WTC11 (cell line): ENCODE results near the gene SRPX2. TPM values are rescaled to one million over a fixed set of nuclear protein-coding genes. Genes with fewer than 3 reads are reported as not detected.

Experiments used
- ATAC-seq: fragments of 200-7000 bp; cut with Tn5 transposase; 2 replicates; pipeline ENCODE4 v1.10.0; 2021; ENCODE audit warnings: mild to moderate bottlenecking, moderate library complexity
- CTCF ChIA-PET: fragments of 300-600 bp; sonication (Branson Sonifier 250); formaldehyde crosslinking; loops from one replicate; lab custom pipeline; 2021; ENCODE audit warnings: antibody characterized with exemption; lab: Charles Lee
- POLR2A ChIA-PET: fragments of 350-600 bp; sonication (Branson Sonifier 250); formaldehyde crosslinking; loops from one replicate; lab custom pipeline; 2021; ENCODE audit warnings: antibody characterized with exemption; lab: Charles Lee
- DNase-seq: peaks from one replicate; pipeline ENCODE4 v3.0.0; 2021; ENCODE audit warnings: low spot score
- H3K27ac Mint-ChIP-seq: 2 replicates; pipeline ENCODE4 v1.8.0; 2021; ENCODE audit warnings: mixed read lengths
- H3K27me3 Mint-ChIP-seq: 2 replicates; pipeline ENCODE4 v1.8.0; 2021; ENCODE audit warnings: low read depth, mild to moderate bottlenecking, moderate library complexity, mixed read lengths
- H3K36me3 Mint-ChIP-seq: 2 replicates; pipeline ENCODE4 v1.8.0; 2021; ENCODE audit warnings: mixed read lengths
- H3K4me1 Mint-ChIP-seq: 2 replicates; pipeline ENCODE4 v1.8.0; 2022; ENCODE audit warnings: mixed read lengths
- H3K4me3 Mint-ChIP-seq: 2 replicates; pipeline ENCODE4 v1.8.0; 2021; ENCODE audit warnings: mild to moderate bottlenecking, moderate library complexity, mixed read lengths
- H3K9me3 Mint-ChIP-seq: 2 replicates; pipeline ENCODE4 v1.8.0; 2021; ENCODE audit warnings: mixed read lengths
- ATF1 ChIP-seq: sonication (generic); formaldehyde crosslinking; IDR thresholded peaks from 2 replicates; pipeline ENCODE4 v1.8.1; 2023; ENCODE audit warnings: mild to moderate bottlenecking, moderate library complexity, missing genetic modification reagents
- CDX4 ChIP-seq: fragments of 250-450 bp; sonication (Bioruptor Pico); IDR thresholded peaks from 2 replicates; pipeline ENCODE4 v1.9.0; 2021; ENCODE audit warnings: moderate library complexity, mild to moderate bottlenecking, inconsistent platforms, borderline replicate concordance
- CREM ChIP-seq: sonication (generic); formaldehyde crosslinking; IDR thresholded peaks from 2 replicates; pipeline ENCODE4 v1.8.1; 2022; ENCODE audit warnings: mild to moderate bottlenecking, missing genetic modification reagents, moderate library complexity
- E2F4 ChIP-seq: sonication (generic); formaldehyde crosslinking; IDR thresholded peaks from 2 replicates; pipeline ENCODE4 v1.8.1; 2022; ENCODE audit warnings: low read depth, mild to moderate bottlenecking, moderate library complexity, missing genetic modification reagents, borderline replicate concordance
- ELF4 ChIP-seq: sonication (generic); formaldehyde crosslinking; IDR thresholded peaks from 2 replicates; pipeline ENCODE4 v1.8.1; 2022; ENCODE audit warnings: low read depth, mild to moderate bottlenecking, moderate library complexity, missing genetic modification reagents
- ETV6 ChIP-seq: sonication (generic); formaldehyde crosslinking; IDR thresholded peaks from 2 replicates; pipeline ENCODE4 v1.8.1; 2022; ENCODE audit warnings: mild to moderate bottlenecking, missing genetic modification reagents
- HMGA2 ChIP-seq: fragments of 250-450 bp; sonication (Bioruptor Pico); IDR thresholded peaks from 2 replicates; pipeline ENCODE4 v1.4.0; 2021; ENCODE audit warnings: mild to moderate bottlenecking, moderate library complexity
- MAX ChIP-seq: sonication (generic); formaldehyde crosslinking; IDR thresholded peaks from 2 replicates; pipeline ENCODE4 v1.8.0; 2022; ENCODE audit warnings: mild to moderate bottlenecking, missing genetic modification reagents
- NFE2L1 ChIP-seq: sonication (generic); formaldehyde crosslinking; IDR thresholded peaks from 2 replicates; pipeline ENCODE4 v1.8.1; 2023; ENCODE audit warnings: missing genetic modification reagents
- NFYB ChIP-seq: sonication (generic); formaldehyde crosslinking; conservative IDR thresholded peaks from 2 replicates; pipeline ENCODE4 v1.8.0; 2022; ENCODE audit warnings: low read depth, missing genetic modification reagents
- NR2C2 ChIP-seq: sonication (generic); formaldehyde crosslinking; IDR thresholded peaks from 2 replicates; pipeline ENCODE4 v1.8.0; 2022; ENCODE audit warnings: mild to moderate bottlenecking, missing genetic modification reagents
- OVOL2 ChIP-seq: fragments of 250-450 bp; sonication (Bioruptor Pico); IDR thresholded peaks from 2 replicates; pipeline ENCODE4 v1.9.0; 2021; ENCODE audit warnings: mild to moderate bottlenecking, borderline replicate concordance
- SMAD3 ChIP-seq: sonication (generic); formaldehyde crosslinking; IDR thresholded peaks from 2 replicates; pipeline ENCODE4 v1.8.0; 2022; ENCODE audit warnings: missing genetic modification reagents, mild to moderate bottlenecking, borderline replicate concordance
- ZBTB43 ChIP-seq: sonication (generic); formaldehyde crosslinking; IDR thresholded peaks from 2 replicates; pipeline ENCODE4 v1.8.1; 2023; ENCODE audit warnings: mild to moderate bottlenecking, missing genetic modification reagents
- ZNF219 ChIP-seq: sonication (generic); formaldehyde crosslinking; IDR thresholded peaks from 2 replicates; pipeline ENCODE4 v1.8.0; 2023; ENCODE audit warnings: missing genetic modification reagents, mild to moderate bottlenecking, borderline replicate concordance
- ZNF512 ChIP-seq: sonication (generic); formaldehyde crosslinking; IDR thresholded peaks from 2 replicates; pipeline ENCODE4 v1.8.1; 2022; ENCODE audit warnings: missing genetic modification reagents, borderline replicate concordance
- total RNA-seq: library from RNA; stranded (reverse); gene quantifications from 3 replicates; pipeline ENCODE4 v1.2.3, GENCODE V29; 2021
- TF ChIP-seq, protein P1 (sequence below): fragments of 250-450 bp; sonication (Bioruptor Pico); IDR thresholded peaks from 2 replicates; pipeline ENCODE4 v1.9.0; 2021; ENCODE audit warnings: mild to moderate bottlenecking, borderline replicate concordance

The SRPX2 gene
- total RNA-seq, 1 experiment from 2014 or later, result 0.24 TPM

- Mint-ChIP-seq H3K36me3 (peaks cover 17% of the 10 kb centered on the region), H3K4me3 (peak within 1 kb of the TSS; percentile 97), H3K27me3 (no peaks in the 10 kb centered on the region), H3K9me3 (no peaks in the 10 kb centered on the region), H3K4me1 (peaks cover 23% of the 10 kb centered on the region), H3K27ac (peak within 1 kb of the TSS; percentile 99)
- ChIA-PET POLR2A (no interaction called here), CTCF (interaction anchor here (0.6 to 3.0 kb wide), 15 partner anchors 9 to 241 kb away, joined by 3 to 19 read pairs (median 4); no protein-coding TSS in a partner anchor)
- ATAC-seq (peak; percentile 98), DNase-seq (peak; percentile 78)
- TF ChIP-seq NFYB (no peak), OVOL2 (CRISPR knock-in tag) (no peak), ZNF219 (CRISPR knock-in tag) (no peak), HMGA2 (no peak)
Measured at GRCh38 chrX:100636321-100636991, 7.5 kb upstream of the SRPX2 start, which contains the start of gene TSPAN6. TSS of gene TSPAN6 (minus strand) at chrX:100636806. CDS start at chrX:100636694, 112 bp downstream.

GRCh38 chrX:100642290-100642689 is 1.7 kb upstream of the SRPX2 start:
- Mint-ChIP-seq H3K36me3 (no peaks in the 10 kb centered on the region), H3K4me3 (no peak overlapping the region), H3K27me3 (peaks cover 3% of the 10 kb centered on the region), H3K27ac (no peak overlapping the region)
- ATAC-seq, result peak; percentile 80
- POLR2A ChIA-PET, result no interaction called here
- TF ChIP-seq NR2C2 (CRISPR knock-in tag) (no peak), ATF1 (no peak), CREM (CRISPR knock-in tag) (no peak), MAX (CRISPR knock-in tag) (no peak), CDX4 (no peak), SMAD3 (no peak), ETV6 (CRISPR knock-in tag) (no peak), E2F4 (no peak), NFE2L1 (no peak), ZBTB43 (CRISPR knock-in tag) (no peak), ZNF512 (CRISPR knock-in tag) (no peak), ELF4 (no peak)
- TF ChIP-seq, protein P1, sequence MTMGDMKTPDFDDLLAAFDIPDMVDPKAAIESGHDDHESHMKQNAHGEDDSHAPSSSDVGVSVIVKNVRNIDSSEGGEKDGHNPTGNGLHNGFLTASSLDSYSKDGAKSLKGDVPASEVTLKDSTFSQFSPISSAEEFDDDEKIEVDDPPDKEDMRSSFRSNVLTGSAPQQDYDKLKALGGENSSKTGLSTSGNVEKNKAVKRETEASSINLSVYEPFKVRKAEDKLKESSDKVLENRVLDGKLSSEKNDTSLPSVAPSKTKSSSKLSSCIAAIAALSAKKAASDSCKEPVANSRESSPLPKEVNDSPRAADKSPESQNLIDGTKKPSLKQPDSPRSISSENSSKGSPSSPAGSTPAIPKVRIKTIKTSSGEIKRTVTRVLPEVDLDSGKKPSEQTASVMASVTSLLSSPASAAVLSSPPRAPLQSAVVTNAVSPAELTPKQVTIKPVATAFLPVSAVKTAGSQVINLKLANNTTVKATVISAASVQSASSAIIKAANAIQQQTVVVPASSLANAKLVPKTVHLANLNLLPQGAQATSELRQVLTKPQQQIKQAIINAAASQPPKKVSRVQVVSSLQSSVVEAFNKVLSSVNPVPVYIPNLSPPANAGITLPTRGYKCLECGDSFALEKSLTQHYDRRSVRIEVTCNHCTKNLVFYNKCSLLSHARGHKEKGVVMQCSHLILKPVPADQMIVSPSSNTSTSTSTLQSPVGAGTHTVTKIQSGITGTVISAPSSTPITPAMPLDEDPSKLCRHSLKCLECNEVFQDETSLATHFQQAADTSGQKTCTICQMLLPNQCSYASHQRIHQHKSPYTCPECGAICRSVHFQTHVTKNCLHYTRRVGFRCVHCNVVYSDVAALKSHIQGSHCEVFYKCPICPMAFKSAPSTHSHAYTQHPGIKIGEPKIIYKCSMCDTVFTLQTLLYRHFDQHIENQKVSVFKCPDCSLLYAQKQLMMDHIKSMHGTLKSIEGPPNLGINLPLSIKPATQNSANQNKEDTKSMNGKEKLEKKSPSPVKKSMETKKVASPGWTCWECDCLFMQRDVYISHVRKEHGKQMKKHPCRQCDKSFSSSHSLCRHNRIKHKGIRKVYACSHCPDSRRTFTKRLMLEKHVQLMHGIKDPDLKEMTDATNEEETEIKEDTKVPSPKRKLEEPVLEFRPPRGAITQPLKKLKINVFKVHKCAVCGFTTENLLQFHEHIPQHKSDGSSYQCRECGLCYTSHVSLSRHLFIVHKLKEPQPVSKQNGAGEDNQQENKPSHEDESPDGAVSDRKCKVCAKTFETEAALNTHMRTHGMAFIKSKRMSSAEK (CRISPR knock-in tag), result no peak
- TF ChIP-seq, all 79 proteins: peak for 0
- CTCF ChIA-PET, result no interaction called here
- no peak for DNase-seq
- Mint-ChIP-seq H3K9me3 (no peaks in the 10 kb centered on the region), H3K4me1 (peaks cover 32% of the 10 kb centered on the region)
